AML-193 (cell line): ENCODE results near the gene SECTM1.

Experiments
- DNase-seq, 2 experiments: peaks; one replicate each; lab custom pipeline; 2025; lab: John Stamatoyannopoulos, UW

Gene SECTM1

GRCh38 chr17:82328141-82328993, 5.2 kb downstream of the SECTM1 start:
- no peak for DNase-seq

- DNase-seq = no peak
Measured at GRCh38 chr17:82327757-82328140, 5.8 kb downstream of the SECTM1 start.

GRCh38 chr17:82327289-82327688, 6.3 kb downstream of the SECTM1 start:
- no peak for DNase-seq

- no peak for DNase-seq
Measured at GRCh38 chr17:82325286-82326180, 8.0 kb downstream of the SECTM1 start.

- DNase-seq = no peak
Measured at GRCh38 chr17:82324566-82325285, 8.8 kb downstream of the SECTM1 start.

- DNase-seq = no peak
Measured at GRCh38 chr17:82323514-82324234, 9.9 kb downstream of the SECTM1 start.

- DNase-seq = no peak
Measured at GRCh38 chr17:82322526-82323453, 10.8 kb downstream of the SECTM1 start.

- DNase-seq = no peak
Measured at GRCh38 chr17:82321947-82322466, 11.6 kb downstream of the SECTM1 start.

GRCh38 chr17:82320956-82321927, 12.3 kb downstream of the SECTM1 start:
- no peak for DNase-seq

GRCh38 chr17:82320140-82320840, 13.3 kb downstream of the SECTM1 start:
- DNase-seq = no peak

- DNase-seq = no peak
Measured at GRCh38 chr17:82319619-82320062, 13.9 kb downstream of the SECTM1 start.

GRCh38 chr17:82318772-82319606, 14.6 kb downstream of the SECTM1 start:
- DNase-seq = no peak

GRCh38 chr17:82318169-82318498, 15.4 kb downstream of the SECTM1 start:
- DNase-seq = no peak

GRCh38 chr17:82317394-82318168, 16.0 kb downstream of the SECTM1 start, which contains the start of gene CD7:
CD7 (minus strand) TSS chr17:82317608; CDS start chr17:82317495, 113 bp downstream.
- no peak for DNase-seq

- DNase-seq = no peak
Measured at GRCh38 chr17:82316651-82317393, 16.7 kb downstream of the SECTM1 start.
